Sigmoid colon (tissue), 7 donors: Measurements from ENCODE around the gene SBF2. TPM values are rescaled to one million over a fixed set of nuclear protein-coding genes. Genes with fewer than 3 reads are reported as not detected.

Source experiments
- DNase-seq: peaks from one replicate; pipeline ENCODE4 v3.0.0-alpha.2; 2019
- H3K27ac ChIP-seq, 4 donors: fragments of 200-600 bp; sonication (generic); one replicate each; pipeline ENCODE4 v1.5.1; 2016 to 2019; ENCODE audit warnings: mild to moderate bottlenecking in 1 of 4
- H3K27me3 ChIP-seq, 3 donors: fragments of 200-600 bp; sonication (generic); one replicate each; pipeline ENCODE4 v1.5.1; 2019; ENCODE audit warnings: mild to moderate bottlenecking in 1 of 3
- H3K36me3 ChIP-seq, 4 donors: fragments of 200-600 bp; sonication (generic); one replicate each; pipeline ENCODE4 v1.5.1; 2016 to 2019
- H3K4me1 ChIP-seq, 4 donors: fragments of 200-600 bp; sonication (generic); one replicate each; pipeline ENCODE4 v1.5.1; 2017 to 2019
- H3K4me3 ChIP-seq, 4 donors: fragments of 200-600 bp; sonication (generic); one replicate each; pipeline ENCODE4 v1.5.1; 2017 to 2019; ENCODE audit warnings: mild to moderate bottlenecking in 2 of 4, moderate library complexity in 1 of 4
- H3K9me3 ChIP-seq, 4 donors: fragments of 200-600 bp in 3 of 4; sonication (generic) in 3 of 4; one replicate each; pipeline versions ENCODE4 v1.5.1 to v1.6.1; 2013 to 2019
- CTCF ChIP-seq, 4 experiments: fragments of 450-650 bp in 3 of 4; fragments of 200-600 bp in 1 of 4; IDR thresholded peaks; one replicate each; pipeline ENCODE4 v1.5.1; 2016 to 2019; ENCODE audit warnings: antibody characterized with exemption in 4 of 4, mild to moderate bottlenecking in 3 of 4, moderate library complexity in 2 of 4
- EP300 ChIP-seq, 4 donors: sonication (generic); formaldehyde crosslinking; IDR thresholded peaks; one replicate each; pipeline ENCODE4 v1.6.1; 2017; ENCODE audit warnings: antibody characterized with exemption in 4 of 4
- POLR2A ChIP-seq, 2 donors: fragments of 450-650 bp; IDR thresholded peaks; one replicate each; pipeline ENCODE4 v1.6.1; 2016; ENCODE audit warnings: antibody characterized with exemption in 2 of 2, mild to moderate bottlenecking in 2 of 2, moderate library complexity in 2 of 2
- POLR2AphosphoS5 ChIP-seq, 4 donors: sonication (generic); formaldehyde crosslinking; IDR thresholded peaks; one replicate each; pipeline ENCODE4 v1.6.1; 2017; ENCODE audit warnings: antibody characterized with exemption in 4 of 4
- whole genome bisulfite sequencing, 2 donors: extraction: QIAGEN DNeasy Blood & Tissue Kit; methylation state at CpG; one replicate each; pipeline ENCODE4 v1.1.7; 2013; 5-methylcytosine and 5-hydroxymethylcytosine counted together
- intact Hi-C: fragments of 100-400 bp; cut with DNase I; formaldehyde crosslinking; loops from one replicate; pipeline ENCODE4 v1.15.1; 2023
- polyA plus RNA-seq, 3 donors: library from polyadenylated mRNA; stranded (reverse); fragments of 200-250 nt; gene quantifications; one replicate each; pipeline ENCODE4 v1.2.3, GENCODE V29; 2013
- total RNA-seq, 4 donors: library from RNA; depleted of rRNA; stranded (reverse); fragments of >200 nt; gene quantifications; one replicate each; pipeline ENCODE4 v1.1.0, GENCODE V29; 2016
- donor health status: healthy with polysubstance abuse.
- donor health status: Bipolar disorder and iron deficiency.
- donor health status: healthy.

SBF2 gene
- total and polyA plus RNA-seq, 7 donors = 9.5 to 67.5 (median 47.1) TPM

- intact Hi-C loops = no loop called here
- no peaks in the 10 kb centered on the region for H3K27me3 ChIP-seq
- H3K4me3 ChIP-seq = no peak overlapping the region
- TF ChIP-seq POLR2A (IDR thresholded peaks at IDR 0.05) (no peak), EP300 (IDR thresholded peaks at IDR 0.05) (no peak), POLR2AphosphoS5 (IDR thresholded peaks at IDR 0.05) (no peak), CTCF (IDR thresholded peaks at IDR 0.05) (no peak)
- no peak overlapping the region for H3K27ac ChIP-seq
- no peak for DNase-seq
- peaks cover 0 to 11% (median 2%) of the 10 kb centered on the region in 4 donors for H3K36me3 ChIP-seq
- H3K9me3 ChIP-seq = no peaks in the 10 kb centered on the region
- peaks cover 0 to 4% (median 0%) of the 10 kb centered on the region in 4 donors for H3K4me1 ChIP-seq
Observed at GRCh38 chr11:10032935-10033334, 261.1 kb downstream of the SBF2 start.

- Histone ChIP-seq H3K4me1 (no peaks in the 10 kb centered on the region), H3K27me3 (no peaks in the 10 kb centered on the region), H3K36me3 (peaks cover 0 to 15% (median 3%) of the 10 kb centered on the region in 4 donors), H3K27ac (no peak overlapping the region), H3K4me3 (no peak overlapping the region), H3K9me3 (no peaks in the 10 kb centered on the region)
- no peak for DNase-seq
- no peak for TF ChIP-seq POLR2A (IDR thresholded peaks at IDR 0.05)
- TF ChIP-seq POLR2AphosphoS5 (IDR thresholded peaks at IDR 0.05) = no peak
- TF ChIP-seq EP300 (IDR thresholded peaks at IDR 0.05) = no peak
- no peak for TF ChIP-seq CTCF (IDR thresholded peaks at IDR 0.05)
- intact Hi-C loops = no loop called here
- WGBS, 2 donors = 94 to 95% methylated on average over 2 of the region's 2 CpGs
Observed at GRCh38 chr11:10030122-10030490, 263.9 kb downstream of the SBF2 start.

GRCh38 chr11:10029386-10030121, 264.5 kb downstream of the SBF2 start:
- TF ChIP-seq POLR2AphosphoS5 (IDR thresholded peaks at IDR 0.05) = no peak
- TF ChIP-seq CTCF (IDR thresholded peaks at IDR 0.05) = no peak
- TF ChIP-seq POLR2A (IDR thresholded peaks at IDR 0.05) = no peak
- TF ChIP-seq EP300 (IDR thresholded peaks at IDR 0.05) = no peak

GRCh38 chr11:10026514-10026913, 267.5 kb downstream of the SBF2 start:
- TF ChIP-seq CTCF (IDR thresholded peaks at IDR 0.05) = no peak
- TF ChIP-seq POLR2AphosphoS5 (IDR thresholded peaks at IDR 0.05) = no peak
- no peak for TF ChIP-seq POLR2A (IDR thresholded peaks at IDR 0.05)
- no peak for TF ChIP-seq EP300 (IDR thresholded peaks at IDR 0.05)
- no peaks in the 10 kb centered on the region for H3K9me3 ChIP-seq
- no peak overlapping the region for H3K27ac ChIP-seq
- DNase-seq = no peak
- H3K4me3 ChIP-seq = no peak overlapping the region
- 89 to 97% methylated on average over 2 of the region's 2 CpGs for WGBS, 2 donors
- no peaks in the 10 kb centered on the region for H3K4me1 ChIP-seq
- H3K36me3 ChIP-seq = peaks cover 0 to 15% (median 3%) of the 10 kb centered on the region in 4 donors
- intact Hi-C loops = no loop called here
- no peaks in the 10 kb centered on the region for H3K27me3 ChIP-seq

More at GRCh38 chr11:10029386-10030121, 264.5 kb downstream of the SBF2 start:
- DNase-seq = no peak
- Histone ChIP-seq H3K36me3 (peaks cover 0 to 15% (median 3%) of the 10 kb centered on the region in 4 donors), H3K4me1 (no peaks in the 10 kb centered on the region), H3K27ac (no peak overlapping the region), H3K4me3 (no peak overlapping the region), H3K27me3 (no peaks in the 10 kb centered on the region), H3K9me3 (no peaks in the 10 kb centered on the region)
- WGBS, 2 donors = 83 to 89% methylated on average over 3 of the region's 3 CpGs
- intact Hi-C loops = no loop called here
